ENCODE results near the gene ATP8B4.
A peak's percentile ranks its signal among the peaks of the same experiment; 100 is the strongest.

The ATP8B4 gene

DNA sequence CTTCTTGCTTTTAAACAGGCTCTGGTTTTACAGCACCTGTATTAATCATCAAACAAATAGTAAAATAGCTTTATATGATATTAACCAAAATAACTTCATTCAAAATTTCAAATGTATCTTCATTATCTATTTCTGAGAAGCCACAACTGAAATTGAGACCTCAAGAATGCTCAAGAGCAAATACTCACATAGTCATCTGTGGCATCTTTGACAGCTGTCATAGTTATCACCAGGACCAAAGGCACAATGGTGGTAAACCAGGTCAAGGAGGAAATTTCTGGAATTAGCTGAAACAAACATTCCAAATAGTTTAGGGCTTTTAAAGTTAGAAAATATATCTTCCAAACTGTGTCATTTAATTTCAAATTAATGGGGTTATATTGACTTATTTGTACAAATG is 74.6 kb downstream of the ATP8B4 start:
- no peaks in the 10 kb centered on the region for H3K36me3 ChIP-seq (ENCODE audit: control insufficient read depth in 1 of 2, insufficient read depth in 2 of 2, low read length in 2 of 2)
- H3K4me3 ChIP-seq (ENCODE audit: low read depth in 1 of 2, low read length in 2 of 2): no peak overlapping the region
- no peaks in the 10 kb centered on the region for H3K4me1 ChIP-seq (ENCODE audit: control insufficient read depth in 1 of 2, insufficient read depth in 2 of 2, low read length in 2 of 2)
- H3K27me3 ChIP-seq (ENCODE audit: low read depth, low read length): no peaks in the 10 kb centered on the region
- no peak overlapping the region for H3K27ac ChIP-seq (ENCODE audit: low read length)
- H3K9me3 ChIP-seq (ENCODE audit: control insufficient read depth in 1 of 2, low read length in 2 of 2): peaks cover 0 to 8% of the 10 kb centered on the region in 2 donors

DNA sequence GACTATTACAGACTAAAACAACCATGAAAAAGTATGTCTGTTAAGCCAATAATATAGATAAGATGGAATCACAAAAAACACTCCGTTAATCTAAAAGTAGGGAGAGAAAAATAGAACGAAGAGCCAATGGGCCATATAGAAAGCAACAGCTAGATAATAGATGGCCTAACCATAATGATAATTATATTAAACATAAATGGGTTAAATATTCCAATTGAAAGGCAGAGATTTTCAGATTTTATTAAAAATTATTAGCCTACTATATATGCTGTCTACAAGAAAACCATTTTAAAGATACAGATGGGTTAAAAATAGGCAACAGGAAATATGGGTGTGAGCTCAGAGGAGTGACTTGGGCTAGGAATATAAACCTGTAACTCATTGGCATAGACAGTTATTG is 76.3 kb downstream of the ATP8B4 start:
- no peak overlapping the region for H3K27ac ChIP-seq (ENCODE audit: low read length)
- no peak overlapping the region for H3K4me3 ChIP-seq (ENCODE audit: low read depth in 1 of 2, low read length in 2 of 2)
- no peaks in the 10 kb centered on the region for H3K27me3 ChIP-seq (ENCODE audit: low read depth, low read length)
- no peaks in the 10 kb centered on the region for H3K36me3 ChIP-seq (ENCODE audit: control insufficient read depth in 1 of 2, insufficient read depth in 2 of 2, low read length in 2 of 2)
- H3K9me3 ChIP-seq (ENCODE audit: control insufficient read depth in 1 of 2, low read length in 2 of 2): peaks cover 0 to 8% of the 10 kb centered on the region in 2 donors
- H3K4me1 ChIP-seq (ENCODE audit: control insufficient read depth in 1 of 2, insufficient read depth in 2 of 2, low read length in 2 of 2): no peaks in the 10 kb centered on the region

DNA sequence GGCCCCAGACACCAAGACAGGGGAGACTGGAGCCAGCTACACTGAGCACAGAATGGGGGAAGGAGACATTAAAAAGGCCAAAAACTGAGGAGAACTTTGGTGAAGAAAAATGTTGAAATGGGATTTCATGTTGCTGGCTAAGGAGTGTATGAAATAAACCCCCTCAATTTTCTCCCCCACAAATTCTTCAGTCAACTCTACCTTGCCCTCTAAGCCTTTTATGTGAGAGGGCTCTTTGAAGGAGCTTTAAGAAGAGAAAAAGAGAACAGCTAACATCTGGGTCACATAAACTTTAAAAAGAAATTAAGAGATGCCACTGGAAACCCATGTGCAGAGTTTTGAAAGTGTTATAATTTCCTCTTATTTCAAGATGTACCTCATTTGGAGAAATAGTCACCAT is 88.6 kb downstream of the ATP8B4 start:
- Histone ChIP-seq H3K4me3 (ENCODE audit: low read depth in 1 of 2, low read length in 2 of 2) (no peak overlapping the region), H3K9me3 (ENCODE audit: control insufficient read depth in 1 of 2, low read length in 2 of 2) (no peaks in the 10 kb centered on the region), H3K36me3 (ENCODE audit: control insufficient read depth in 1 of 2, insufficient read depth in 2 of 2, low read length in 2 of 2) (no peaks in the 10 kb centered on the region), H3K4me1 (ENCODE audit: control insufficient read depth in 1 of 2, insufficient read depth in 2 of 2, low read length in 2 of 2) (no peaks in the 10 kb centered on the region), H3K27ac (ENCODE audit: low read length) (no peak overlapping the region), H3K27me3 (ENCODE audit: low read depth, low read length) (no peaks in the 10 kb centered on the region)

DNA sequence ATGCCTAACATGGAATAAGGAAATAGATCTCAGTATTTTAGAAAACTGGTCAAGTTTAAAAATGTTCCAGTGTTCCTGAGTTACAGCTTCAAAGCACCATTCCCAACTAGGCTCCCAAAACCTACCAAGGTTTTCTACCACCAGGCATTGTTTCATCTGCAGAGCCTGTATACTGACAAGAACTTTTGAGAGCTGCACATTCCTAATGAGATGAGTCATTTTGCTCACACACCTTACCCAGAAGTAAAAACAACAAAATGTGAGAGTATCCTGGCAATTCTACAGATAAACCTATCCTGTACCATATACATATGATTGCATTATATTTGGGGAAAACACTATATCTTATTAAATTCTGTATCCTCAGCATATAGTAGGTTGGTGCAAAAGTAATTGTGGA is 90.7 kb downstream of the ATP8B4 start:
- Histone ChIP-seq H3K36me3 (ENCODE audit: control insufficient read depth in 1 of 2, insufficient read depth in 2 of 2, low read length in 2 of 2) (no peaks in the 10 kb centered on the region), H3K27me3 (ENCODE audit: low read depth, low read length) (no peaks in the 10 kb centered on the region), H3K9me3 (ENCODE audit: control insufficient read depth in 1 of 2, low read length in 2 of 2) (no peaks in the 10 kb centered on the region), H3K4me3 (ENCODE audit: low read depth in 1 of 2, low read length in 2 of 2) (no peak overlapping the region), H3K27ac (ENCODE audit: low read length) (no peak overlapping the region), H3K4me1 (ENCODE audit: control insufficient read depth in 1 of 2, insufficient read depth in 2 of 2, low read length in 2 of 2) (no peaks in the 10 kb centered on the region)

DNA sequence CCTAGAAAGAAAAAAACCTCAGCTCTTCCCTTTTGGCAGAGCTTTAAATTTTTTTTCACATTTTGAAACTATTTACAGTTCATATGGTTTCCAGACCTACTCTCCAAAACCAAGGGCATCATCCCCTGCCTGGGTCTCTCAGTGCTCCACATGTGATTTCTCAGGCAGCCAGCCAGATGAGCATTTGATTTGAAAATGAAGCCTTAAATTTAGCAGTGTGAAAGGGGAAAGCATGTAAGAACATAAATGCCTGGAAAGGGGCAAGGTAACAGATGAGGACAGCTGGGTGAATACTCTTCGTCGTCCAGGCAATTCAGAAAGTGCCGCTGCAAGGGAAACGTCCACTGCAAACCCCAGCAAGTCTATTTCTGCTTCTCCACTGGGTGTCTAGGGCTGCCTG is 94.8 kb downstream of the ATP8B4 start:
- peak overlapping the region in 1 of 2 donors; percentile 24 for H3K4me3 ChIP-seq (ENCODE audit: low read depth in 1 of 2, low read length in 2 of 2)
- H3K27me3 ChIP-seq (ENCODE audit: low read depth, low read length): no peaks in the 10 kb centered on the region
- no peaks in the 10 kb centered on the region for H3K9me3 ChIP-seq (ENCODE audit: control insufficient read depth in 1 of 2, low read length in 2 of 2)
- no peak overlapping the region for H3K27ac ChIP-seq (ENCODE audit: low read length)
- H3K4me1 ChIP-seq (ENCODE audit: control insufficient read depth in 1 of 2, insufficient read depth in 2 of 2, low read length in 2 of 2): no peaks in the 10 kb centered on the region
- H3K36me3 ChIP-seq (ENCODE audit: control insufficient read depth in 1 of 2, insufficient read depth in 2 of 2, low read length in 2 of 2): no peaks in the 10 kb centered on the region

DNA sequence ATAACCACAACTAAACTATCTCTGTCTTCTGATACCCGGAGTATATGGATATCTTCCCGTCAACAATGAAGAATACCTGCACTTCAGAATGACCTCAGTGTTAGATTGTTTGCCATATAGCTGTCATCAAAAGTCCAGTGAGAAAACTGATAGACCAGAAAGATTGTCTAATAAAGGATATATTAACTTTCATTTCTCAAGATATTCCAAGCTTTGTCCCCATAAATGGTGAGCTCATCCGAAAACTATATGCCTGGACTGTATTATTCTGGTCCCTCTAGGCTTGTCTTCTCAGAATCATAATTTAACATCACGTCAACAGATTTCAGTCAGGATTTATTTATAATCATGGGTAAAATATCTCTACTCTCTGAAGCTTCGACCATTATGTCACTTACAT is 100.5 kb downstream of the ATP8B4 start:
- no peak overlapping the region for H3K27ac ChIP-seq (ENCODE audit: low read length)
- no peaks in the 10 kb centered on the region for H3K9me3 ChIP-seq (ENCODE audit: control insufficient read depth in 1 of 2, low read length in 2 of 2)
- H3K27me3 ChIP-seq (ENCODE audit: low read depth, low read length): no peaks in the 10 kb centered on the region
- no peak overlapping the region for H3K4me3 ChIP-seq (ENCODE audit: low read depth in 1 of 2, low read length in 2 of 2)
- no peaks in the 10 kb centered on the region for H3K4me1 ChIP-seq (ENCODE audit: control insufficient read depth in 1 of 2, insufficient read depth in 2 of 2, low read length in 2 of 2)
- H3K36me3 ChIP-seq (ENCODE audit: control insufficient read depth in 1 of 2, insufficient read depth in 2 of 2, low read length in 2 of 2): no peaks in the 10 kb centered on the region

DNA sequence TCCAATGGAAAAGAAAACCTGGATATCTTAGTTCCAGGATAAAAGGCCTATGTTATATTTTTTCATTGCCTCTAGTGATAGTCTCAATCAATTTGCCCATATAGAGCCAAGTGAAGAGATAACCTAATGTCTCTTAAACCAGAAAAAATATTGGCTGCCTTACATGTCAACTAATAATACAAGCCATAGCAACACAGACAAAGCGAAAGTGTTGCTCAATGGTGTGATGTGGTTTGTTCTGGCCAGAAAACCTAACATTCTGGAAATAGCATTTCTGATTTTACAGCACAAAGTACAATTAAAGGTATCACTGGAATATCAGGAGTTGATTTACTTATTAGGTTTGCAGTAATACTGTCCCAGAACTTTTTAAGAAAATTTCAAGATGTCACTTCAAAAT is 101.5 kb downstream of the ATP8B4 start:
- H3K27me3 ChIP-seq (ENCODE audit: low read depth, low read length): no peaks in the 10 kb centered on the region
- no peaks in the 10 kb centered on the region for H3K9me3 ChIP-seq (ENCODE audit: control insufficient read depth in 1 of 2, low read length in 2 of 2)
- H3K27ac ChIP-seq (ENCODE audit: low read length): no peak overlapping the region
- H3K36me3 ChIP-seq (ENCODE audit: control insufficient read depth in 1 of 2, insufficient read depth in 2 of 2, low read length in 2 of 2): no peaks in the 10 kb centered on the region
- no peaks in the 10 kb centered on the region for H3K4me1 ChIP-seq (ENCODE audit: control insufficient read depth in 1 of 2, insufficient read depth in 2 of 2, low read length in 2 of 2)
- H3K4me3 ChIP-seq (ENCODE audit: low read depth in 1 of 2, low read length in 2 of 2): no peak overlapping the region

DNA sequence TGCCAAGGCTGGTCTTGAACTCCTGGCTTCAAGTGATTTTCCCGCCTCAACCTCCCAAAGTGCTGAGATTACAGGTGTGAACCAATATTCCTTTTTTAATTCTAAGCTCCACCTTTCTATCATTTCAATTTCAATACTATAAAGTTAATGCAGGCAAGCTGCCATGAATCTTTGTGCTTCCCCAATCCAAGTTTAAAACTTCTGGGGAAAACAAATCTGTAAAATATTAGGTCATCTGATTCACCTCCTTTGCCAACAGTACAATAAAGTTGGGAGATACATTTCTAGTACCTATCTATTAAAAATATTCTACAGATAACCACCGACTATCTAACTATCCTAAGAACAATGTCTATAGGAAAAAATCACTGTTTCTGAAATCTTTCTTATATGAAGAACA is 102.1 kb downstream of the ATP8B4 start:
- no peaks in the 10 kb centered on the region for H3K36me3 ChIP-seq (ENCODE audit: control insufficient read depth in 1 of 2, insufficient read depth in 2 of 2, low read length in 2 of 2)
- H3K4me3 ChIP-seq (ENCODE audit: low read depth in 1 of 2, low read length in 2 of 2): no peak overlapping the region
- H3K27ac ChIP-seq (ENCODE audit: low read length): no peak overlapping the region
- no peaks in the 10 kb centered on the region for H3K27me3 ChIP-seq (ENCODE audit: low read depth, low read length)
- no peaks in the 10 kb centered on the region for H3K4me1 ChIP-seq (ENCODE audit: control insufficient read depth in 1 of 2, insufficient read depth in 2 of 2, low read length in 2 of 2)
- H3K9me3 ChIP-seq (ENCODE audit: control insufficient read depth in 1 of 2, low read length in 2 of 2): no peaks in the 10 kb centered on the region

DNA sequence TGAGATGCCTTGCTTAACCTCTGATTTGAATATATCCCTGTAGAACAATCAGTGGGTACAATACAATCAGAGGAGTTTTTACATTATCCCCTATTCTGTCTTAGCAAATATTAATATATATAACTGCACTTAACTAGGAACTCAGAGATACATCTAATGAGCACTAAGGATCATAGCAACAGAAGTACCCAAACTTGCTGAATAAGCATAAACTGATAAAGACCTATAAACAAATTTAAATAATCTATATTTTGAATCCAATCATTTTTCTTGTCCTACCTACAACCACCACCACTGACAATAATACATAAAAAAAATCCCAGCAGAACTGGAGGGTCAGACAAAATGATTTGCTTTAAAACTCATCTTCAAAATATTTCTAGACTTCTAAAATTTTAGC is 106.2 kb downstream of the ATP8B4 start:
- no peak overlapping the region for H3K27ac ChIP-seq (ENCODE audit: low read length)
- no peaks in the 10 kb centered on the region for H3K9me3 ChIP-seq (ENCODE audit: control insufficient read depth in 1 of 2, low read length in 2 of 2)
- no peaks in the 10 kb centered on the region for H3K36me3 ChIP-seq (ENCODE audit: control insufficient read depth in 1 of 2, insufficient read depth in 2 of 2, low read length in 2 of 2)
- H3K27me3 ChIP-seq (ENCODE audit: low read depth, low read length): no peaks in the 10 kb centered on the region
- H3K4me1 ChIP-seq (ENCODE audit: control insufficient read depth in 1 of 2, insufficient read depth in 2 of 2, low read length in 2 of 2): peaks cover 0 to 5% of the 10 kb centered on the region in 2 donors
- H3K4me3 ChIP-seq (ENCODE audit: low read depth in 1 of 2, low read length in 2 of 2): no peak overlapping the region

DNA sequence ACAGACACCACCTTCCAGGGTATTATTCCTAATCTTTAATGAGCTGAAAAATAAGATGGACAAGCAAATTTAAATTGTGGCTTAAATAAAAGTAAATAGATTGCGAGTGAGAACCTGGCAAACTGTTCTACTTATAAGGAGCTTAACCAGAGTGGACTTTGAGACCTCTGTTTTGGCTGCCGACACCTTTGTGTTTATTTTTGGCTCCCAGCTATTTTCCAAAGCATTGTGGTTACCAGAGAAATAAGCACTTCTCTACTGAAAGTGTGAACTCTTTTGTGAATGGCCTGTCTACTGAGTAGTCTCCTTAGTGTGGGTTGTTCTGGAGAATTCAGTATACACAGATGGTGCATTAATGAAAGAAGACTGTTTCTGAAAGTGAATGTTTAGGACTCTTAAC is 109.4 kb downstream of the ATP8B4 start:
- Histone ChIP-seq H3K36me3 (ENCODE audit: control insufficient read depth in 1 of 2, insufficient read depth in 2 of 2, low read length in 2 of 2) (no peaks in the 10 kb centered on the region), H3K9me3 (ENCODE audit: control insufficient read depth in 1 of 2, low read length in 2 of 2) (no peaks in the 10 kb centered on the region), H3K27me3 (ENCODE audit: low read depth, low read length) (no peaks in the 10 kb centered on the region), H3K4me1 (ENCODE audit: control insufficient read depth in 1 of 2, insufficient read depth in 2 of 2, low read length in 2 of 2) (peaks cover 0 to 5% of the 10 kb centered on the region in 2 donors), H3K27ac (ENCODE audit: low read length) (no peak overlapping the region), H3K4me3 (ENCODE audit: low read depth in 1 of 2, low read length in 2 of 2) (no peak overlapping the region)

DNA sequence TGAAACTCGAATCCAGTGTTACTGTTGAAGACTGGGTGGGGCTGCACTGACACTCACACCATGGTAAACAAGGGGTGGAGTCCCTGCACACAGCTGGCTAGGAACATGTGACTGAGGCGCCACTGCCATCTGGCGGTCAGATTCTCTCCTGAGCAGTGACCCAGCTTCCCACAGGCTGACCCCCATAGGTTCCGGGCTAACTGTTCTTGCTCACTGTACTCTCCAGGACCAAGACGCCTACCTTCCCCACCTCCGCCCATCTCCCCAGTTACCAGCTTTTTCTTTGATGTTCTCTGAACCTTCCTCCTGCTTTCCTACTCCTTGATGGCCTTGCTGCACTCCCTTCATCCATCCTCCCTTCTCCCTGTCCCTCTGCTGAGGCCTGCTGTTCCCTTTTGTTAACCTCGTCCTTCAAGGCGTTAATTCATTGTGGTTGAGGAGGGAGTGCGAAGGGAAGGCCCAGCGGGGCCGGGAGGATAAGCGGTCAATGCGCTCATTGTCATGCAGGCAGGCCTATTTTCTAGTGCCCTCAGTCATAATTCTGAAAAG is 115.2 kb downstream of the ATP8B4 start:
- peaks cover 0 to 12% of the 10 kb centered on the region in 2 donors for H3K4me1 ChIP-seq (ENCODE audit: control insufficient read depth in 1 of 2, insufficient read depth in 2 of 2, low read length in 2 of 2)
- H3K36me3 ChIP-seq (ENCODE audit: control insufficient read depth in 1 of 2, insufficient read depth in 2 of 2, low read length in 2 of 2): no peaks in the 10 kb centered on the region
- no peaks in the 10 kb centered on the region for H3K27me3 ChIP-seq (ENCODE audit: low read depth, low read length)
- no peaks in the 10 kb centered on the region for H3K9me3 ChIP-seq (ENCODE audit: control insufficient read depth in 1 of 2, low read length in 2 of 2)
- no peak overlapping the region for H3K4me3 ChIP-seq (ENCODE audit: low read depth in 1 of 2, low read length in 2 of 2)
- H3K27ac ChIP-seq (ENCODE audit: low read length): no peak overlapping the region

DNA sequence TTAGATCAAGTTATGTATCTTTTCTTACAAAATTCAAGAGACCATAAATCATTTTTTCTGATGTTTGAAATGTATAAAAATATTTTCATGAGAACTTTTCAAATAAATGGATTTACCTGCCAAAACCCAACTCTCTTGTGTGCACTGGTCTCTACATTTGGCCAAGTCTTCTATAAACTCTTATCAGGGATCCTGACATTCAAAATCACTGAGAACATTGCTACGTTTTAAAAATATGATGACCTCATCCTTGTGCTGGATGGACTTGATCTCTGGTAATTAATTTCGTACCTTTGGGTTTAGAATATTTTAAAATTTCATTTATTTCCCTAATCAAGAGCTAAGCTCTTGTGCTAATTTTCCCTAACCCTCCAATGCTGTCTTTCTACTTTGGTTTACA is 127.4 kb downstream of the ATP8B4 start:
- H3K4me3 ChIP-seq (ENCODE audit: low read depth in 1 of 2, low read length in 2 of 2): no peak overlapping the region
- no peak overlapping the region for H3K27ac ChIP-seq (ENCODE audit: low read length)
- H3K36me3 ChIP-seq (ENCODE audit: control insufficient read depth in 1 of 2, insufficient read depth in 2 of 2, low read length in 2 of 2): no peaks in the 10 kb centered on the region
- H3K9me3 ChIP-seq (ENCODE audit: control insufficient read depth in 1 of 2, low read length in 2 of 2): no peaks in the 10 kb centered on the region
- H3K4me1 ChIP-seq (ENCODE audit: control insufficient read depth in 1 of 2, insufficient read depth in 2 of 2, low read length in 2 of 2): peaks cover 3 to 31% of the 10 kb centered on the region in 2 donors
- no peaks in the 10 kb centered on the region for H3K27me3 ChIP-seq (ENCODE audit: low read depth, low read length)
